CD14-positive monocyte (primary cell): Measurements from ENCODE around the gene DTWD2. TPM values are rescaled to one million over a fixed set of nuclear protein-coding genes. Genes with fewer than 3 reads are reported as not detected.
"Not testable (repeated sequence)": the region's sequence is repeated elsewhere in the genome, so short reads cannot be mapped to it uniquely, and the experiment has no call there.

ENCODE experiments used
- DNase-seq, 3 donors: peaks; one replicate each; pipeline ENCODE4 v3.0.0-alpha.2; 2011 to 2022
- H2AFZ ChIP-seq: 2 replicates; pipeline ENCODE4 v1.6.0; 2012; ENCODE audit warnings: mild to moderate bottlenecking, low read depth, low read length, inconsistent platforms; ENCODE audit not compliant: insufficient read depth, poor library complexity, severe bottlenecking
- H3K27ac ChIP-seq, 2 donors: 1 replicate in 1 of 2; 2 replicates in 1 of 2; pipeline ENCODE4 v1.5.1; 2012 to 2013; ENCODE audit warnings: low read length in 2 of 2, control low read depth in 1 of 2, inconsistent platforms in 1 of 2, low read depth in 1 of 2, mild to moderate bottlenecking in 1 of 2
- H3K27me3 ChIP-seq, 2 donors: one replicate each; pipeline versions ENCODE4 v1.6.0 to v1.6.1; 2011 to 2013; ENCODE audit warnings: low read length in 2 of 2; ENCODE audit not compliant: control insufficient read depth in 2 of 2, insufficient read depth in 2 of 2
- H3K36me3 ChIP-seq, 2 donors: replicated peaks in 1 of 2; 1 replicate in 1 of 2; 2 replicates in 1 of 2; pipeline versions ENCODE4 v1.5.1 to v1.6.1; 2012 to 2013; ENCODE audit warnings: low read length in 2 of 2, control low read depth in 1 of 2, inconsistent platforms in 1 of 2, mild to moderate bottlenecking in 1 of 2; ENCODE audit not compliant: insufficient read depth in 2 of 2, control insufficient read depth in 1 of 2
- H3K4me1 ChIP-seq, 2 donors: 1 replicate in 1 of 2; 2 replicates in 1 of 2; pipeline versions ENCODE4 v1.5.1 to v1.6.1; 2012 to 2013; ENCODE audit warnings: low read length in 2 of 2, control low read depth in 1 of 2, inconsistent platforms in 1 of 2, mild to moderate bottlenecking in 1 of 2, moderate library complexity in 1 of 2; ENCODE audit not compliant: insufficient read depth in 2 of 2, control insufficient read depth in 1 of 2
- H3K4me2 ChIP-seq: replicated peaks from 2 replicates; pipeline ENCODE3; 2012; ENCODE audit warnings: low read length, moderate library complexity, mild to moderate bottlenecking; ENCODE audit not compliant: poor library complexity, severe bottlenecking; ENCODE audit errors: extremely low read depth
- H3K4me3 ChIP-seq, 3 experiments: fragments of 200-600 bp in 1 of 3; sonication (generic) in 1 of 3; replicated peaks in 1 of 3; 1 replicate in 2 of 3; 2 replicates in 1 of 3; pipeline ENCODE4 v1.5.1; 2011 to 2013; ENCODE audit warnings: low read length in 3 of 3, mild to moderate bottlenecking in 3 of 3, control low read depth in 2 of 3, low read depth in 2 of 3, inconsistent platforms in 1 of 3, moderate library complexity in 1 of 3
- H3K79me2 ChIP-seq: 2 replicates; pipeline ENCODE4 v1.6.0; 2012; ENCODE audit warnings: mild to moderate bottlenecking, control low read depth, inconsistent platforms, low read length, moderate library complexity; ENCODE audit not compliant: insufficient read depth
- H3K9ac ChIP-seq: 2 replicates; pipeline ENCODE4 v1.6.0; 2017; ENCODE audit warnings: low read length, mild to moderate bottlenecking; ENCODE audit not compliant: insufficient read depth, poor library complexity, severe bottlenecking
- H3K9me3 ChIP-seq, 2 donors: replicated peaks in 1 of 2; 1 replicate in 1 of 2; 2 replicates in 1 of 2; pipeline versions ENCODE4 v1.5.1 to v1.6.1; 2012 to 2013; ENCODE audit warnings: low read length in 2 of 2, control low read depth in 1 of 2; ENCODE audit not compliant: control insufficient read depth in 1 of 2, insufficient read depth in 1 of 2
- H4K20me1 ChIP-seq: 2 replicates; pipeline ENCODE4 v1.6.0; 2012; ENCODE audit warnings: mild to moderate bottlenecking, low read length, control low read depth, moderate library complexity; ENCODE audit not compliant: insufficient read depth
- H3K27ac Mint-ChIP-seq, 7 donors: one replicate each; pipeline ENCODE4 v1.8.0; 2020; ENCODE audit warnings: mild to moderate bottlenecking in 7 of 7, mixed read lengths in 7 of 7, moderate library complexity in 6 of 7, inconsistent platforms in 2 of 7
- H3K27me3 Mint-ChIP-seq, 3 donors: one replicate each; pipeline ENCODE4 v1.8.0; 2021 to 2022; ENCODE audit warnings: low read depth in 3 of 3, mild to moderate bottlenecking in 3 of 3, mixed read lengths in 3 of 3, moderate library complexity in 3 of 3, inconsistent platforms in 1 of 3
- H3K36me3 Mint-ChIP-seq, 2 donors: one replicate each; pipeline ENCODE4 v1.8.0; 2020; ENCODE audit warnings: mixed read lengths in 2 of 2, inconsistent platforms in 1 of 2, mild to moderate bottlenecking in 1 of 2
- H3K4me1 Mint-ChIP-seq: one replicate; pipeline ENCODE4 v1.8.0; 2020; ENCODE audit warnings: mild to moderate bottlenecking, mixed read lengths
- H3K4me3 Mint-ChIP-seq, 2 donors: one replicate each; pipeline ENCODE4 v1.8.0; 2020; ENCODE audit warnings: mild to moderate bottlenecking in 2 of 2, mixed read lengths in 2 of 2, moderate library complexity in 1 of 2
- H3K9me3 Mint-ChIP-seq, 7 donors: one replicate each; pipeline ENCODE4 v1.8.0; 2020 to 2022; ENCODE audit warnings: mixed read lengths in 7 of 7, mild to moderate bottlenecking in 6 of 7, moderate library complexity in 6 of 7, inconsistent platforms in 2 of 7
- WGBS: methylation state at CpG from one replicate; pipeline ENCODE4 v1.1.5; 2013; ENCODE audit warnings: missing lambda C conversion rate; ENCODE audit not compliant: insufficient coverage; 5-methylcytosine and 5-hydroxymethylcytosine counted together
- intact Hi-C, 2 donors: fragments of 100-400 bp; cut with micrococcal nuclease; formaldehyde crosslinking; loops; one replicate each; pipeline versions ENCODE4 v1.15.0 to v1.15.1; 2023
- polyA plus RNA-seq, 3 donors: library from polyadenylated mRNA; depleted of rRNA in 1 of 3; unstranded in 2 of 3; stranded (reverse) in 1 of 3; fragments of 300-500 nt in 2 of 3; fragments of >200 nt in 1 of 3; fragmentation: Illumina TruSeq in 2 of 3; gene quantifications; 1 replicate in 2 of 3; 2 replicates in 1 of 3; pipeline ENCODE4 v1.2.3, GENCODE V29; 2012 to 2021
- TF ChIP-seq, protein P1 (sequence below): fragments of 200-600 bp; IDR thresholded peaks from one replicate; pipeline ENCODE4 v1.8.0; 2022; ENCODE audit warnings: antibody characterized with exemption, mild to moderate bottlenecking

The DTWD2 gene
- polyA plus RNA-seq, 3 donors: 1.2 to 2.7 (median 2.5) TPM

DNA sequence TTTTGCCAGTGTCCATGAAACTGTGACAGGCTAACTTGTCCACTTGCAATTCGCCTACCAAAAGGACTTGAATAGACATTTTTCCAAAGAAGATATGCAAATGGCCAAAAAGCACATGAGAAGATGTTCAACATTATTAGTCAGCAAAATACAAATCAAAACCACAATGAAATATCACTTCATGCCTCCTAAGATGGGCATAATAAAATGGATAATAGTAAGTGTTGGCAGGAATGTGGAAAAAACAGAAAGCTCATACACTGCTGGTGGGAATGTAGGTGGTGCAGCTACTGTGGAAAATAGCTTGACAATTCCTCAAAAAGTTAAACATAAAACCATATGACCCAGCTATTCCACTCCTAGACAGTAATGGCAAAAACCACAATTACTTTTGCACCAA, 7.9 kb downstream of the DTWD2 start:
- intact Hi-C loops: loop anchor here (10.0 kb wide), 2 partner anchors 274 to 434 kb away; no protein-coding TSS in a partner anchor
- Histone ChIP-seq H3K79me2 (no peaks in the 10 kb centered on the region), H3K27me3 (no peaks in the 10 kb centered on the region), H4K20me1 (no peaks in the 10 kb centered on the region), H2AFZ (no peak overlapping the region), H3K27ac (no peak overlapping the region), H3K36me3 (no peaks in the 10 kb centered on the region), H3K4me2 (no peak overlapping the region), H3K9me3 (peaks cover 3 to 6% of the 10 kb centered on the region in 2 donors), H3K4me3 (no peak overlapping the region), H3K4me1 (no peaks in the 10 kb centered on the region), H3K9ac (no peak overlapping the region)
- DNase-seq: no peak
- 100% methylated on average over 1 of the region's 1 CpG for WGBS
- peaks cover 17 to 27% (median 21%) of the 10 kb centered on the region in 7 donors for H3K9me3 Mint-ChIP-seq
- H3K36me3 Mint-ChIP-seq: peaks cover 4 to 6% of the 10 kb centered on the region in 2 donors
- TF ChIP-seq, protein P1, sequence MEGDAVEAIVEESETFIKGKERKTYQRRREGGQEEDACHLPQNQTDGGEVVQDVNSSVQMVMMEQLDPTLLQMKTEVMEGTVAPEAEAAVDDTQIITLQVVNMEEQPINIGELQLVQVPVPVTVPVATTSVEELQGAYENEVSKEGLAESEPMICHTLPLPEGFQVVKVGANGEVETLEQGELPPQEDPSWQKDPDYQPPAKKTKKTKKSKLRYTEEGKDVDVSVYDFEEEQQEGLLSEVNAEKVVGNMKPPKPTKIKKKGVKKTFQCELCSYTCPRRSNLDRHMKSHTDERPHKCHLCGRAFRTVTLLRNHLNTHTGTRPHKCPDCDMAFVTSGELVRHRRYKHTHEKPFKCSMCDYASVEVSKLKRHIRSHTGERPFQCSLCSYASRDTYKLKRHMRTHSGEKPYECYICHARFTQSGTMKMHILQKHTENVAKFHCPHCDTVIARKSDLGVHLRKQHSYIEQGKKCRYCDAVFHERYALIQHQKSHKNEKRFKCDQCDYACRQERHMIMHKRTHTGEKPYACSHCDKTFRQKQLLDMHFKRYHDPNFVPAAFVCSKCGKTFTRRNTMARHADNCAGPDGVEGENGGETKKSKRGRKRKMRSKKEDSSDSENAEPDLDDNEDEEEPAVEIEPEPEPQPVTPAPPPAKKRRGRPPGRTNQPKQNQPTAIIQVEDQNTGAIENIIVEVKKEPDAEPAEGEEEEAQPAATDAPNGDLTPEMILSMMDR: no peak
- H3K4me1 Mint-ChIP-seq: no peaks in the 10 kb centered on the region
- H3K27me3 Mint-ChIP-seq: no peaks in the 10 kb centered on the region
- H3K4me3 Mint-ChIP-seq: no peak overlapping the region
- no peak overlapping the region for H3K27ac Mint-ChIP-seq

DNA sequence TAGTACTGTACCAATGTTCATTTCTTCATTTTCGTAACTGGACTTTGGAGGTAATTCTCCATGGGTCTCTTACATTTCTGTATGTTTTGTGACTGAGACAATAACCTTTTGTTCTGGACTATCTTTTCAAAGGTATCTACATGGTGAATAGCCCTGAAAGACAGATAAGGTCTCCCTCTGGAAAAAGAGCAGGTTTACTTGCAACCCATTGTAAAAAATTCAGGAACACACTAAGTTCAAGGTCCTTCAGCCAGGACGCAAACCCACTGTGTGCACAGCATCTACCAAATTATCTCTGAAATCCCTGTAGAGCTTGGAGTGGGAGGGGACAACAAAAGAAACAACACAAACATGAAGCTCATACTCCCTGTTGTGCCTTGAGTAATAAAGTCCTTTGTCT, 8.3 kb downstream of the DTWD2 start:
- no peaks in the 10 kb centered on the region for H3K4me1 ChIP-seq
- TF ChIP-seq, protein P1: no peak
- Mint-ChIP-seq H3K36me3 (peaks cover 4 to 6% of the 10 kb centered on the region in 2 donors), H3K9me3 (peaks cover 17 to 30% (median 22%) of the 10 kb centered on the region in 7 donors), H3K27me3 (no peaks in the 10 kb centered on the region), H3K4me3 (no peak overlapping the region), H3K27ac (no peak overlapping the region), H3K4me1 (no peaks in the 10 kb centered on the region)
- no CpG with 5 or more reads among the region's 2 CpGs for WGBS
- H3K9me3 ChIP-seq: peaks cover 6 to 7% of the 10 kb centered on the region in 2 donors
- intact Hi-C loops: loop anchor here (10.0 kb wide), 2 partner anchors 275 to 435 kb away; no protein-coding TSS in a partner anchor
- no peak overlapping the region for H2AFZ ChIP-seq
- H3K27me3 ChIP-seq: no peaks in the 10 kb centered on the region
- no peak overlapping the region for H3K4me3 ChIP-seq
- no peak for DNase-seq
- H4K20me1 ChIP-seq: no peaks in the 10 kb centered on the region
- H3K36me3 ChIP-seq: no peaks in the 10 kb centered on the region
- no peak overlapping the region for H3K9ac ChIP-seq
- no peaks in the 10 kb centered on the region for H3K79me2 ChIP-seq
- no peak overlapping the region for H3K4me2 ChIP-seq
- H3K27ac ChIP-seq: no peak overlapping the region

DNA sequence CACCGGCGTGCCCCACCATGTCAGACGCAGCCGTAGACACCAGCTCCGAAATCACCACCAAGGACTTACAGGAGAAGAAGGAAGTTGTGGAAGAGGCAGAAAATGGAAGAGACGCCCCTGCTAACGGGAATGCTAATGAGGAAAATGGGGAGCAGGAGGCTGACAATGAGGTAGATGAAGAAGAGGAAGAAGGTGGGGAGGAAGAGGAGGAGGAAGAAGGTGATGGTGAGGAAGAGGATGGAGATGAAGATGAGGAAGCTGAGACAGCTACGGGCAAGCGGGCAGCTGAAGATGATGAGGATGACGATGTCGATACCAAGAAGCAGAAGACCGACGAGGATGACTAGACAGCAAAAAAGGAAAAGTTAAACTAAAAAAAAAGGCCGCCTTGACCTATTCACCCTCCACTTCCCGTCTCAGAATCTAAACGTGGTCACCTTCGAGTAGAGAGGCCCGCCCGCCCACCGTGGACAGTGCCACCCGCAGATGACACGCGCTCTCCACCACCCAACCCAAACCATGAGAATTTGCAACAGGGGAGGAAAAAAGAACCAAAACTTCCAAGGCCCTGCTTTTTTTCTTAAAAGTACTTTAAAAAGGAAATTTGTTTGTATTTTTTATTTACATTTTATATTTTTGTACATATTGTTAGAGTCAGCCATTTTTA, 14.4 kb downstream of the DTWD2 start:
- H3K27ac ChIP-seq, H3K36me3 ChIP-seq, H3K27ac Mint-ChIP-seq, H3K4me3 ChIP-seq, H3K4me1 Mint-ChIP-seq, H3K36me3 Mint-ChIP-seq, H3K79me2 ChIP-seq, intact Hi-C loops, H2AFZ ChIP-seq, H3K4me2 ChIP-seq, H3K27me3 Mint-ChIP-seq, DNase-seq, H3K4me3 Mint-ChIP-seq, H3K27me3 ChIP-seq, H3K4me1 ChIP-seq, H3K9ac ChIP-seq, H4K20me1 ChIP-seq: not testable (repeated sequence)
- H3K9me3 ChIP-seq: peaks cover 7 to 14% of the 10 kb centered on the region in 2 donors
- peaks cover 33 to 51% (median 48%) of the 10 kb centered on the region in 7 donors for H3K9me3 Mint-ChIP-seq
- WGBS: 98% methylated on average over 7 of the region's 23 CpGs
